OCI-LY1 (cell line): Measurements from ENCODE around the gene DNM2.

Experiments
- H2AFZ ChIP-seq: fragments of 200-600 bp; sonication (generic), shearing (Covaris generic); 2 replicates; pipeline ENCODE4 v1.6.0; 2014; ENCODE audit warnings: antibody characterized with exemption, mild to moderate bottlenecking, low read length
- H3F3A ChIP-seq: fragments of 200-600 bp; sonication (generic), shearing (Covaris generic); 2 replicates; pipeline ENCODE4 v1.6.0; 2014; ENCODE audit warnings: mild to moderate bottlenecking, antibody characterized with exemption, low read length, moderate library complexity; ENCODE audit not compliant: insufficient read depth
- H3K27ac ChIP-seq: fragments of 200-600 bp; sonication (generic); 2 replicates; pipeline ENCODE4 v1.5.1; 2014; ENCODE audit warnings: low read length, mixed run types, mild to moderate bottlenecking, low read depth; ENCODE audit not compliant: poor library complexity, severe bottlenecking
- H3K27me3 ChIP-seq: fragments of 200-600 bp; sonication (generic); 2 replicates; pipeline ENCODE4 v1.6.0; 2014; ENCODE audit warnings: antibody characterized with exemption, mild to moderate bottlenecking, low read length, moderate library complexity; ENCODE audit not compliant: insufficient read depth
- H3K36me3 ChIP-seq: fragments of 200-600 bp; sonication (generic); 2 replicates; pipeline ENCODE4 v1.6.1; 2014; ENCODE audit warnings: mild to moderate bottlenecking, antibody characterized with exemption, low read length, moderate library complexity, mixed read lengths; ENCODE audit not compliant: insufficient read depth
- H3K4me1 ChIP-seq: fragments of 200-600 bp; sonication (generic); 2 replicates; pipeline ENCODE4 v1.5.1; 2014; ENCODE audit warnings: mild to moderate bottlenecking, low read length, moderate library complexity; ENCODE audit not compliant: insufficient read depth, severe bottlenecking
- H3K4me2 ChIP-seq: fragments of 200-600 bp; sonication (generic), shearing (Covaris generic); 2 replicates; pipeline ENCODE4 v1.6.1; 2014; ENCODE audit warnings: low read length
- H3K4me3 ChIP-seq: fragments of 200-600 bp; sonication (generic); 2 replicates; pipeline ENCODE4 v1.5.1; 2014; ENCODE audit warnings: low read length, low read depth, mild to moderate bottlenecking, mixed read lengths; ENCODE audit not compliant: poor library complexity, severe bottlenecking
- H3K79me2 ChIP-seq: fragments of 200-600 bp; shearing (Covaris generic); 2 replicates; pipeline ENCODE4 v1.6.1; 2016; ENCODE audit warnings: mixed run types, low read length, mixed read lengths; ENCODE audit not compliant: insufficient read depth
- H3K9ac ChIP-seq: fragments of 200-600 bp; sonication (generic), shearing (Covaris generic); 2 replicates; pipeline ENCODE4 v1.6.1; 2014; ENCODE audit warnings: mild to moderate bottlenecking, low read length, mixed read lengths
- H3K9me2 ChIP-seq: fragments of 200-600 bp; sonication (generic), shearing (Covaris generic); 2 replicates; pipeline ENCODE4 v1.6.1; 2014; ENCODE audit warnings: low read depth, mild to moderate bottlenecking, low read length, mixed read lengths
- H3K9me3 ChIP-seq: fragments of 200-600 bp; shearing (Covaris generic); 2 replicates; pipeline ENCODE4 v1.6.1; 2014; ENCODE audit warnings: low read length, mixed read lengths
- H4K20me1 ChIP-seq: fragments of 200-600 bp; sonication (generic), shearing (Covaris generic); 2 replicates; pipeline ENCODE4 v1.6.0; 2016; ENCODE audit warnings: mild to moderate bottlenecking, low read length; ENCODE audit not compliant: insufficient read depth
- EZH2 ChIP-seq: fragments of 200-600 bp; sonication (generic), shearing (Covaris generic); IDR thresholded peaks from 2 replicates; pipeline ENCODE4 v1.8.0; 2017; ENCODE audit warnings: borderline replicate concordance, mixed run types, mild to moderate bottlenecking, antibody characterized with exemption, low read length, moderate library complexity, mixed read lengths
- TF ChIP-seq, protein P1 (sequence below): fragments of 200-600 bp; sonication (generic), shearing (Covaris generic); IDR thresholded peaks from 2 replicates; pipeline ENCODE4 v1.5.1; 2017; ENCODE audit warnings: mild to moderate bottlenecking, antibody characterized with exemption, low read length, moderate library complexity, mixed read lengths

The DNM2 gene

DNA sequence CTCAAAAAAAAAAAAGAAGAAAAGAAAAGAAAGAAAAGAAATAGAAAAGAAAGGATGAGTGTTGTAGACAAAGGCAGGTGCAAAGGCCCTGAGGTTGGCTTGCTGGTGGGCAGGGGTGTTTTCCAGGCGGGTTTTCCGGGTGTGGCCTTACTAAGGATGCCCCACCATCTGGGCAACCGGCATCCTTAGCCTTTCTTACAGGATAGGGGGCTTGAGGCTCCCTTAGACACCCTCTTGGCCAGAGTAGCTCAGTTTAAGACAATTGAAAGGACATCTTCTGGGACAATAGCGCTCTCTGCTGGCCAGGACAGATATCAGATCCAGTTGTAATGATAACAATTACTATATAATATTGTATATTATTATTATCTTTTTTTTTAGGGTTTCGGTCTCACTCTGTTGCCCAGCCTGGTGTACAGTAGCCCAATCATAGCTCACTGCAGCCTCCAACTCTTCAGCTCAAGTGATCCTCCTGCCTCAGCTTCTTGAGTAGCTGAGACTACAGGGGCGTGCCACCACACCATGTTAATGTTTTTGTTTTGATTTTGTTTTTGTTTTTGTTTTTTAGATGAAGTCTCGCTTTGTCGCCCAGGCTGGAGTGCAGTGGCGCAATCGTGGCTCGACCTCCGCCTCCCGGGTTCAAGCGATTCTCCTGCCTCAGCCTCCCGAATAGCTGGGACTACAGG lies 18.1 kb upstream of the DNM2 start:
- no peak overlapping the region for H3K27ac ChIP-seq
- H4K20me1 ChIP-seq, result no peaks in the 10 kb centered on the region
- H3K9me3 ChIP-seq, result no peaks in the 10 kb centered on the region
- peaks cover 11% of the 10 kb centered on the region for H3K4me1 ChIP-seq
- H3K27me3 ChIP-seq, result no peaks in the 10 kb centered on the region
- TF ChIP-seq, protein P1, sequence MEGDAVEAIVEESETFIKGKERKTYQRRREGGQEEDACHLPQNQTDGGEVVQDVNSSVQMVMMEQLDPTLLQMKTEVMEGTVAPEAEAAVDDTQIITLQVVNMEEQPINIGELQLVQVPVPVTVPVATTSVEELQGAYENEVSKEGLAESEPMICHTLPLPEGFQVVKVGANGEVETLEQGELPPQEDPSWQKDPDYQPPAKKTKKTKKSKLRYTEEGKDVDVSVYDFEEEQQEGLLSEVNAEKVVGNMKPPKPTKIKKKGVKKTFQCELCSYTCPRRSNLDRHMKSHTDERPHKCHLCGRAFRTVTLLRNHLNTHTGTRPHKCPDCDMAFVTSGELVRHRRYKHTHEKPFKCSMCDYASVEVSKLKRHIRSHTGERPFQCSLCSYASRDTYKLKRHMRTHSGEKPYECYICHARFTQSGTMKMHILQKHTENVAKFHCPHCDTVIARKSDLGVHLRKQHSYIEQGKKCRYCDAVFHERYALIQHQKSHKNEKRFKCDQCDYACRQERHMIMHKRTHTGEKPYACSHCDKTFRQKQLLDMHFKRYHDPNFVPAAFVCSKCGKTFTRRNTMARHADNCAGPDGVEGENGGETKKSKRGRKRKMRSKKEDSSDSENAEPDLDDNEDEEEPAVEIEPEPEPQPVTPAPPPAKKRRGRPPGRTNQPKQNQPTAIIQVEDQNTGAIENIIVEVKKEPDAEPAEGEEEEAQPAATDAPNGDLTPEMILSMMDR, result peak; percentile 50
- TF ChIP-seq EZH2, result no peak
- no peaks in the 10 kb centered on the region for H3F3A ChIP-seq
- H3K79me2 ChIP-seq, result no peaks in the 10 kb centered on the region
- H3K4me3 ChIP-seq, result no peak overlapping the region
- H3K36me3 ChIP-seq, result no peaks in the 10 kb centered on the region
- no peak overlapping the region for H2AFZ ChIP-seq
- H3K9me2 ChIP-seq, result no peaks in the 10 kb centered on the region
- H3K4me2 ChIP-seq, result peak overlapping the region; percentile 29; the same call in 1 of the 2 replicates
- no peak overlapping the region for H3K9ac ChIP-seq

DNA sequence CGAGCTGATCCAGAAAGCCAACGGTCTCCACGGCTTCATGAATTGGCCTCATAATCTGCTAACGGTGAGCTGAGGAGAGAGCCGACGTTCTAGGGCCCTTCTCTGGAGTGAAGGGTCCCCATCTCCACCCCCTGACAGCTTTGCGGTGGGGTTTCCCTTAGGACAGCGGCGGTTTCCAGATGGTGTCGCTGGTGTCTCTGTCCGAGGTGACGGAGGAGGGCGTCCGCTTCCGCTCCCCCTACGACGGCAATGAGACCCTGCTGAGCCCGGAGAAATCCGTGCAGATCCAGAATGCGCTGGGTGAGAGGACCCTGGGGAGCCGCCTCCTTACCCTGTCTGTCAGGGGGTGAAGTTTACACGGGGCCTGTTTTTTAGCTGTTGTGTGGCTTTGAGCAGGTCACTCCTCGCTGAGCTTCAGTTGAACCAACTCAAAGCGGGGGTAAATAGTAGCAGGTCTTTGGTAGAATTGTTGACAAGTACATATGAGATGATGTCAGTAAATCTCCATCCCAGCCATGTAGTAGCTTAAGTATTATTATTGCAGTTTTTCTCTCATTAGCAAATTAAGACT lies 15.8 kb upstream of the DNM2 start:
- Histone ChIP-seq H3K9ac (peak overlapping the region; percentile 74), H3K9me3 (no peaks in the 10 kb centered on the region), H3K27me3 (no peaks in the 10 kb centered on the region), H3K4me2 (peak overlapping the region; percentile 78), H3K27ac (peak overlapping the region; percentile 39), H3K4me1 (peaks cover 7% of the 10 kb centered on the region), H4K20me1 (no peaks in the 10 kb centered on the region), H2AFZ (no peak overlapping the region), H3F3A (no peaks in the 10 kb centered on the region), H3K9me2 (no peaks in the 10 kb centered on the region), H3K36me3 (peaks cover 5% of the 10 kb centered on the region; the same call in 1 of the 2 replicates), H3K79me2 (no peaks in the 10 kb centered on the region), H3K4me3 (peak overlapping the region; percentile 81)
- no peak for TF ChIP-seq EZH2
- TF ChIP-seq, protein P1, result peak; percentile 40

DNA sequence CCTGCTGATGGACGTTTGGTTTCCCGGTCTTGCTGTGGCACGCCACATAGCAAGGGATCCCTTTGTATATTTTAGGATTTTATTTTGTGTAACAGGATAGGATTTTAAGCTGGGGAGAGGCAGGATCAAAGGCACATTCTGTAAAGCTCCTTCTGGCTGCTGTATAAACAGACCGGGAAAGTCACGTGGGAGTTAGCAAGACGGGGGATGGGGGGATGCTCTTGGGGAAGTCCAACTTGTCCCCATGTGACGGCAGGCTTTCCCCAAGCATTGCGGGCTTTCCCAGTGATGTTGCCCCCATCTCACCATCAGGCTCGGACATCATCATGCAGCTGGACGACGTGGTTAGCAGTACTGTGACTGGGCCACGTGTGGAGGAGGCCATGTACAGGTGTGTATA lies 10.9 kb upstream of the DNM2 start:
- Histone ChIP-seq H3K4me3 (no peak overlapping the region), H4K20me1 (no peaks in the 10 kb centered on the region), H3K9me3 (no peaks in the 10 kb centered on the region), H3K36me3 (peaks cover 17% of the 10 kb centered on the region; the same call in 1 of the 2 replicates), H3F3A (no peaks in the 10 kb centered on the region), H3K4me2 (no peak overlapping the region), H3K27me3 (no peaks in the 10 kb centered on the region), H2AFZ (no peak overlapping the region), H3K79me2 (no peaks in the 10 kb centered on the region), H3K9ac (no peak overlapping the region), H3K9me2 (no peaks in the 10 kb centered on the region), H3K27ac (no peak overlapping the region), H3K4me1 (peaks cover 5% of the 10 kb centered on the region)
- TF ChIP-seq, protein P1, result no peak
- TF ChIP-seq EZH2, result no peak
